HepG2 (cell line): ENCODE data around the gene CCBE1. TPM values are rescaled to one million over a fixed set of nuclear protein-coding genes. Genes with fewer than 3 reads are reported as not detected.

Experiments
- ATAC-seq: fragments of 200-7000 bp; cut with Tn5 transposase; 3 replicates; pipeline ENCODE4 v1.9.1; 2020; ENCODE audit warnings: mild to moderate bottlenecking, moderate library complexity
- BruUV-seq: library from RNA; stranded (reverse); fragments of 400-500 nt; replicated peaks from 2 replicates; lab custom pipeline; 2021; lab: Mats Ljungman, UMichigan
- CTCF ChIA-PET: fragments of 300-600 bp; formaldehyde crosslinking; extraction: SDS; loops from one replicate; lab custom pipeline; 2021; ENCODE audit warnings: low total read pairs, inconsistent platforms, low intra/inter-chr PET ratio; lab: Yijun Ruan, JAX
- POLR2A ChIA-PET: fragments of 350-600 bp; sonication (Branson Sonifier 250); formaldehyde crosslinking; loops from one replicate; lab custom pipeline; 2020; ENCODE audit warnings: antibody characterized with exemption, inconsistent platforms; lab: Yijun Ruan, JAX
- DNase-seq: peaks from one replicate; pipeline ENCODE4 v3.0.0-alpha.2; 2015; ENCODE audit warnings: low spot score
- FAIRE-seq: peaks from 3 replicates; lab custom pipeline; 2011; peaks lifted over from hg19 to GRCh38; lab: Jason Lieb, UNC
- H2AFZ ChIP-seq: one replicate; pipeline ENCODE4 v1.6.1; 2011; ENCODE audit warnings: low read length, inconsistent platforms
- H3K27ac ChIP-seq: fragments of 300-600 bp; 3 replicates; pipeline ENCODE4 v1.8.0; 2011; ENCODE audit warnings: mixed run types, mild to moderate bottlenecking, mixed read lengths, low read length, inconsistent platforms; ENCODE audit not compliant: insufficient read depth; ENCODE audit errors: extremely low read length
- H3K27me3 ChIP-seq, 2 experiments: fragments of 200-600 bp in 1 of 2; 2 replicates in 1 of 2; 3 replicates in 1 of 2; pipeline versions ENCODE4 v1.6.0 to v1.8.0; 2011; ENCODE audit warnings: low read length in 2 of 2, mild to moderate bottlenecking in 2 of 2, moderate library complexity in 2 of 2, inconsistent platforms in 1 of 2; ENCODE audit not compliant: insufficient read depth in 2 of 2, control insufficient read depth in 1 of 2
- H3K36me3 ChIP-seq, 2 experiments: fragments of 200-600 bp in 1 of 2; replicated peaks in 1 of 2; 2 replicates in 1 of 2; 3 replicates in 1 of 2; pipeline versions ENCODE4 v1.5.1 to v1.8.0; 2011; ENCODE audit warnings: low read length in 2 of 2, inconsistent platforms in 1 of 2; ENCODE audit not compliant: insufficient read depth in 2 of 2, control insufficient read depth in 1 of 2
- H3K4me1 ChIP-seq: 2 replicates; pipeline ENCODE4 v1.5.1; 2012; ENCODE audit warnings: low read length, inconsistent platforms; ENCODE audit not compliant: insufficient read depth
- H3K4me2 ChIP-seq: 2 replicates; pipeline ENCODE4 v1.6.0; 2011; ENCODE audit warnings: low read depth, low read length, inconsistent platforms
- H3K4me3 ChIP-seq, 3 experiments: fragments of 200-600 bp in 1 of 3; sonication (generic), shearing (Covaris generic) in 1 of 3; replicated peaks in 1 of 3; 2 replicates each; pipeline ENCODE4 v1.5.1; 2011 to 2016; ENCODE audit warnings: low read length in 3 of 3, inconsistent platforms in 2 of 3, low read depth in 2 of 3, mild to moderate bottlenecking in 2 of 3, control low read depth in 1 of 3, mixed read lengths in 1 of 3; ENCODE audit not compliant: insufficient read depth in 1 of 3
- H3K79me2 ChIP-seq: one replicate; pipeline ENCODE4 v1.6.1; 2011; ENCODE audit warnings: low read length, inconsistent platforms; ENCODE audit not compliant: insufficient read depth
- H3K9ac ChIP-seq: 2 replicates; pipeline ENCODE4 v1.6.0; 2011; ENCODE audit warnings: mild to moderate bottlenecking, low read depth, low read length, inconsistent platforms; ENCODE audit not compliant: insufficient read depth
- H3K9me3 ChIP-seq: 2 replicates; pipeline ENCODE4 v1.5.1; 2012; ENCODE audit warnings: mild to moderate bottlenecking, low read length
- H4K20me1 ChIP-seq: 2 replicates; pipeline ENCODE4 v1.6.0; 2011; ENCODE audit warnings: inconsistent platforms, mild to moderate bottlenecking, low read length, moderate library complexity; ENCODE audit not compliant: insufficient read depth
- AHR ChIP-seq: IDR thresholded peaks from 2 replicates; pipeline ENCODE4 v1.6.1; 2018; ENCODE audit warnings: missing genetic modification reagents, missing compliant biosample characterization
- ETV6 ChIP-seq: sonication (generic); formaldehyde crosslinking; conservative IDR thresholded peaks from 2 replicates; pipeline ENCODE4 v1.4.0; 2020; ENCODE audit warnings: missing genetic modification reagents
- HNF4A ChIP-seq: sonication (generic); formaldehyde crosslinking; IDR thresholded peaks from 2 replicates; pipeline ENCODE4 v1.4.0; 2020; ENCODE audit warnings: missing genetic modification reagents
- SAP130 ChIP-seq: IDR thresholded peaks from 2 replicates; pipeline ENCODE4 v1.6.1; 2016; ENCODE audit warnings: low read depth
- TARDBP ChIP-seq: sonication (generic); formaldehyde crosslinking; IDR thresholded peaks from 2 replicates; pipeline ENCODE4 v1.8.0; 2022; ENCODE audit warnings: mild to moderate bottlenecking, missing genetic modification reagents
- TBX3 ChIP-seq: fragments of 450-650 bp; IDR thresholded peaks from 2 replicates; pipeline ENCODE4 v1.6.1; 2017; ENCODE audit warnings: antibody characterized with exemption, mild to moderate bottlenecking, inconsistent platforms, borderline replicate concordance
- THAP11 ChIP-seq: IDR thresholded peaks from 2 replicates; pipeline ENCODE4 v1.6.1; 2016; ENCODE audit warnings: missing biosample characterization, missing genetic modification reagents
- ZFP62 ChIP-seq: sonication (generic); formaldehyde crosslinking; IDR thresholded peaks from 2 replicates; pipeline ENCODE4 v1.4.0; 2020; ENCODE audit warnings: missing genetic modification reagents
- ZKSCAN5 ChIP-seq: sonication (generic); formaldehyde crosslinking; IDR thresholded peaks from 2 replicates; pipeline ENCODE4 v1.5.1; 2020; ENCODE audit warnings: mild to moderate bottlenecking, missing genetic modification reagents
- ZNF160 ChIP-seq: sonication (generic); formaldehyde crosslinking; IDR thresholded peaks from 2 replicates; pipeline ENCODE4 v1.8.0; 2022; ENCODE audit warnings: mild to moderate bottlenecking, inconsistent platforms, missing genetic modification reagents
- ZNF232 ChIP-seq: sonication (generic); formaldehyde crosslinking; IDR thresholded peaks from 2 replicates; pipeline ENCODE4 v1.4.0; 2020; ENCODE audit warnings: missing genetic modification reagents, borderline replicate concordance
- ZNF615 ChIP-seq: sonication (generic); formaldehyde crosslinking; IDR thresholded peaks from 2 replicates; pipeline ENCODE4 v1.5.0; 2020; ENCODE audit warnings: mild to moderate bottlenecking, missing genetic modification reagents, borderline replicate concordance
- ZSCAN29 ChIP-seq: sonication (generic); formaldehyde crosslinking; conservative IDR thresholded peaks from 2 replicates; pipeline ENCODE4 v1.4.0; 2020; ENCODE audit warnings: mild to moderate bottlenecking, missing genetic modification reagents
- WGBS: methylation state at CpG from one replicate; pipeline ENCODE4 v1.1.6; 2017; ENCODE audit warnings: low lambda C conversion rate; 5-methylcytosine and 5-hydroxymethylcytosine counted together
- in situ Hi-C: cut with HindIII; loops from 2 replicates; pipeline ENCODE4 v1.10.0; 2017; ENCODE audit warnings: low pct_unique_long_range_greater_than_20kb; ENCODE audit not compliant: extremely low pct_ligation_motif_present
- intact Hi-C: fragments of 100-400 bp; cut with micrococcal nuclease; formaldehyde crosslinking; loops from one replicate; pipeline ENCODE4 v1.10.0; 2022; ENCODE audit not compliant: unreplicated experiment
- polyA plus RNA-seq, 8 experiments: library from polyadenylated mRNA; depleted of rRNA in 3 of 8; stranded (reverse) in 7 of 8; unstranded in 1 of 8; fragments of >200 nt; fragmentation: Illumina TruSeq in 4 of 8; extraction: Trizol in 4 of 8; gene quantifications; 2 replicates each; pipeline versions ENCODE4 v1.2.1 to v1.2.3, GENCODE V29; 2011 to 2016; ENCODE audit warnings: low read depth in 4 of 8, missing spikeins in 1 of 8, mixed read lengths in 1 of 8; ENCODE audit not compliant: insufficient read depth in 1 of 8
- total RNA-seq, 5 experiments: library from RNA; depleted of rRNA; stranded (reverse); fragments of >200 nt; fragmentation: Illumina TruSeq; extraction: Trizol; gene quantifications; 2 replicates each; pipeline ENCODE4 v1.2.3, GENCODE V29; 2016; ENCODE audit warnings: low read depth in 1 of 5
- TF ChIP-seq, protein P1 (sequence below): sonication (generic); formaldehyde crosslinking; conservative IDR thresholded peaks from 2 replicates; pipeline ENCODE4 v1.4.0; 2020; ENCODE audit warnings: missing genetic modification reagents

Gene CCBE1
- total and polyA plus RNA-seq, 2 of the 13 experiments (the other 11 are each of a cell fraction or from before 2014, with no cell fraction given) = not detected

DNA sequence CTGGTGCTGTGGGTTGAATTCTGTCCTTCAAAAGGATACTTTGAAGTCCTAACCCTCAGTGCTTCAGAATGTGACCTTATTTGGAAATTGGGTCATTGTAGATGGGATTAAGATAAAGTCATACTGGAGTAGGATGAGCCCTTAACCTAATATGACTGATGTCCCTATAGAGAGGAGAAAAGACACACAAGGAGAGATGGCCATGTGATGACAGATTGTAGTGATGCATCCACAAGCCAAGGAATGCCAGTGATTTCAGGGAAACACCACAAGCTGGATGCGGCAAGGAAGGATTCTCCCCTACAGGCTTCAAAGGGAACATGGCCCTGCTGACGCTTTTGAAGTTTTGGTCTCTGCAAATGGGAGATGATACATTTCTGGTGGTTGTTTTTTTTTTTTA lies 24.7 kb upstream of the CCBE1 start:
- 39% methylated on average over 2 of the region's 2 CpGs for WGBS
- no peak for FAIRE-seq
- H3K4me2 ChIP-seq = no peak overlapping the region
- H3K9ac ChIP-seq = no peak overlapping the region
- no peak for TF ChIP-seq TBX3
- no peak for TF ChIP-seq ZNF232
- TF ChIP-seq THAP11 (CRISPR knock-in tag) = no peak
- TF ChIP-seq TARDBP (CRISPR knock-in tag) = no peak
- TF ChIP-seq, protein P1, sequence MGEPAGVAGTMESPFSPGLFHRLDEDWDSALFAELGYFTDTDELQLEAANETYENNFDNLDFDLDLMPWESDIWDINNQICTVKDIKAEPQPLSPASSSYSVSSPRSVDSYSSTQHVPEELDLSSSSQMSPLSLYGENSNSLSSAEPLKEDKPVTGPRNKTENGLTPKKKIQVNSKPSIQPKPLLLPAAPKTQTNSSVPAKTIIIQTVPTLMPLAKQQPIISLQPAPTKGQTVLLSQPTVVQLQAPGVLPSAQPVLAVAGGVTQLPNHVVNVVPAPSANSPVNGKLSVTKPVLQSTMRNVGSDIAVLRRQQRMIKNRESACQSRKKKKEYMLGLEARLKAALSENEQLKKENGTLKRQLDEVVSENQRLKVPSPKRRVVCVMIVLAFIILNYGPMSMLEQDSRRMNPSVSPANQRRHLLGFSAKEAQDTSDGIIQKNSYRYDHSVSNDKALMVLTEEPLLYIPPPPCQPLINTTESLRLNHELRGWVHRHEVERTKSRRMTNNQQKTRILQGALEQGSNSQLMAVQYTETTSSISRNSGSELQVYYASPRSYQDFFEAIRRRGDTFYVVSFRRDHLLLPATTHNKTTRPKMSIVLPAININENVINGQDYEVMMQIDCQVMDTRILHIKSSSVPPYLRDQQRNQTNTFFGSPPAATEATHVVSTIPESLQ = no peak
- TF ChIP-seq ZNF160 (CRISPR knock-in tag) = no peak
- TF ChIP-seq HNF4A = no peak
- no peak for TF ChIP-seq SAP130 (CRISPR knock-in tag)
- TF ChIP-seq AHR = no peak
- no peak for TF ChIP-seq ZNF615
- TF ChIP-seq ZFP62 = no peak
- TF ChIP-seq ZKSCAN5 = no peak
- no peak for TF ChIP-seq ZSCAN29
- no peak for TF ChIP-seq ETV6 (CRISPR knock-in tag)
- ATAC-seq = no peak
- H3K27me3 ChIP-seq = no peaks in the 10 kb centered on the region
- no peaks in the 10 kb centered on the region for H3K4me1 ChIP-seq
- no TSS peak for BruUV-seq
- no peaks in the 10 kb centered on the region for H3K9me3 ChIP-seq
- no peak overlapping the region for H3K27ac ChIP-seq
- ChIA-PET CTCF (no interaction called here), POLR2A (no interaction called here)
- no peaks in the 10 kb centered on the region for H3K36me3 ChIP-seq
- H2AFZ ChIP-seq = no peak overlapping the region
- no peaks in the 10 kb centered on the region for H3K79me2 ChIP-seq
- DNase-seq = no peak
- H3K4me3 ChIP-seq = no peak overlapping the region
- intact Hi-C loops (loop anchor here (5.0 kb wide), 1 partner anchor 1365 kb away; no protein-coding TSS in a partner anchor), in situ Hi-C loops (no loop called here)
- H4K20me1 ChIP-seq = no peaks in the 10 kb centered on the region
